GM12878 (cell line): ENCODE data around the gene ULK1.
"Not testable (repeated sequence)": the region's sequence is repeated elsewhere in the genome, so short reads cannot be mapped to it uniquely, and the experiment has no call there.

Experiments used
- CBFB ChIP-seq: IDR thresholded peaks from 2 replicates; pipeline ENCODE4 v1.6.1; 2016; ENCODE audit warnings: antibody characterized with exemption, low read depth
- CEBPB ChIP-seq, 2 experiments: fragments of 150-350 bp in 1 of 2; IDR thresholded peaks; 2 replicates each; pipeline ENCODE4 v1.6.1; 2012 to 2014; ENCODE audit warnings: low read depth in 2 of 2, low read length in 2 of 2, borderline replicate concordance in 1 of 2, inconsistent platforms in 1 of 2
- CHD2 ChIP-seq: IDR thresholded peaks from 2 replicates; pipeline ENCODE4 v1.6.1; 2011; ENCODE audit warnings: low read depth, low read length, improper control_type of control experiment, borderline replicate concordance
- EP300 ChIP-seq, 2 experiments: fragments of 150-350 bp in 1 of 2; IDR thresholded peaks; 2 replicates each; pipeline ENCODE4 v1.6.1; 2011 to 2012; ENCODE audit warnings: low read depth in 2 of 2, low read length in 2 of 2, borderline replicate concordance in 1 of 2, improper control_type of control experiment in 1 of 2, inconsistent platforms in 1 of 2; ENCODE audit not compliant: control insufficient read depth in 1 of 2
- RAD21 ChIP-seq: IDR thresholded peaks from 2 replicates; pipeline ENCODE4 v1.6.1; 2011; ENCODE audit warnings: mild to moderate bottlenecking, low read depth, low read length, moderate library complexity; ENCODE audit not compliant: insufficient read depth
- REST ChIP-seq: IDR thresholded peaks from 2 replicates; pipeline ENCODE4 v1.6.1; 2012; ENCODE audit warnings: mild to moderate bottlenecking, low read depth, low read length
- SMARCA5 ChIP-seq: fragments of 450-650 bp; IDR thresholded peaks from 2 replicates; pipeline ENCODE4 v1.6.1; 2017; ENCODE audit warnings: mild to moderate bottlenecking
- STAT1 ChIP-seq: fragments of 450-650 bp; conservative IDR thresholded peaks from 2 replicates; pipeline ENCODE4 v1.6.1; 2014; ENCODE audit warnings: antibody characterized with exemption, mild to moderate bottlenecking
- USF2 ChIP-seq: IDR thresholded peaks from 2 replicates; pipeline ENCODE4 v1.6.1; 2011; ENCODE audit warnings: low read depth, low read length, improper control_type of control experiment, borderline replicate concordance
- TF ChIP-seq, protein P1 (sequence below), 3 experiments: IDR thresholded peaks in 2 of 3; conservative IDR thresholded peaks in 1 of 3; 2 replicates each; pipeline ENCODE4 v1.5.1; 2011; ENCODE audit warnings: low read depth in 3 of 3, low read length in 3 of 3, mild to moderate bottlenecking in 3 of 3, control low read depth in 2 of 3, moderate library complexity in 2 of 3, inconsistent platforms in 1 of 3, mixed read lengths in 1 of 3; ENCODE audit not compliant: control insufficient read depth in 2 of 3, insufficient read depth in 1 of 3; ENCODE audit errors: extremely low read depth in 1 of 3

GRCh38 chr12:131953810-131954209 lies 59.4 kb downstream of the ULK1 start:
- TF ChIP-seq REST; EP300 (IDR thresholded peaks at IDR 0.05; ENCODE audit: borderline replicate concordance in 1 of 2, control insufficient read depth in 1 of 2, low read depth in 2 of 2, low read length in 2 of 2); USF2; SMARCA5; RAD21; CBFB; STAT1; CEBPB (IDR thresholded peaks at IDR 0.05; ENCODE audit: borderline replicate concordance in 1 of 2, low read depth in 2 of 2, low read length in 2 of 2); CHD2: not testable (repeated sequence)
- TF ChIP-seq, protein P1, sequence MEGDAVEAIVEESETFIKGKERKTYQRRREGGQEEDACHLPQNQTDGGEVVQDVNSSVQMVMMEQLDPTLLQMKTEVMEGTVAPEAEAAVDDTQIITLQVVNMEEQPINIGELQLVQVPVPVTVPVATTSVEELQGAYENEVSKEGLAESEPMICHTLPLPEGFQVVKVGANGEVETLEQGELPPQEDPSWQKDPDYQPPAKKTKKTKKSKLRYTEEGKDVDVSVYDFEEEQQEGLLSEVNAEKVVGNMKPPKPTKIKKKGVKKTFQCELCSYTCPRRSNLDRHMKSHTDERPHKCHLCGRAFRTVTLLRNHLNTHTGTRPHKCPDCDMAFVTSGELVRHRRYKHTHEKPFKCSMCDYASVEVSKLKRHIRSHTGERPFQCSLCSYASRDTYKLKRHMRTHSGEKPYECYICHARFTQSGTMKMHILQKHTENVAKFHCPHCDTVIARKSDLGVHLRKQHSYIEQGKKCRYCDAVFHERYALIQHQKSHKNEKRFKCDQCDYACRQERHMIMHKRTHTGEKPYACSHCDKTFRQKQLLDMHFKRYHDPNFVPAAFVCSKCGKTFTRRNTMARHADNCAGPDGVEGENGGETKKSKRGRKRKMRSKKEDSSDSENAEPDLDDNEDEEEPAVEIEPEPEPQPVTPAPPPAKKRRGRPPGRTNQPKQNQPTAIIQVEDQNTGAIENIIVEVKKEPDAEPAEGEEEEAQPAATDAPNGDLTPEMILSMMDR (IDR thresholded peaks at IDR 0.05 in 2 of 3, conservative IDR thresholded peaks at IDR 0.05 in 1 of 3; ENCODE audit: control insufficient read depth in 2 of 3, extremely low read depth in 1 of 3, insufficient read depth in 1 of 3, low read depth in 3 of 3, low read length in 3 of 3): not testable (repeated sequence)
